CMK (cell line): ENCODE data around the gene SLC25A21.
A peak's percentile ranks its signal among the peaks of the same experiment; 100 is the strongest.
"Not testable (repeated sequence)": the region's sequence is repeated elsewhere in the genome, so short reads cannot be mapped to it uniquely, and the experiment has no call there.

Experiments
- DNase-seq: peaks from one replicate; pipeline ENCODE4 v3.0.0-alpha.2; 2010; ENCODE audit warnings: low read depth

Gene SLC25A21

DNA sequence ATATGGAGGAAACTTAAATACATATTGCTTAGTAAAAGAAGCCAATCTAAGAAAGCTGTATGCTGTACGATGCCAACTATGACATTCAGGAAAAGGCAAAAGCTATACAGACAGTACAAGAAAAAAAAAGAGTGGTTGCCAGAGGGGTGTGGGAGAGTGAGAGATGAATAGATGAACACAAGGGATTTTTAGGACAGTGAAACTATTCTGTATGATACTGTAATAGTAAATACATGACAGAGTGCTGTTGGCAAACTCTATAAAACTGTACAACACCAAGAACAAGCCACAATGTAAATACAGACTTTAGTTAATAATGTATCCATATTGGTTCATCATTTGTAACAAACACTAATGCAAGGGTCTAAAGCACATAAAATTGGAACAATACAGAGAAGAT is 14.5 kb upstream of the SLC25A21 start:
- DNase-seq = no peak

DNA sequence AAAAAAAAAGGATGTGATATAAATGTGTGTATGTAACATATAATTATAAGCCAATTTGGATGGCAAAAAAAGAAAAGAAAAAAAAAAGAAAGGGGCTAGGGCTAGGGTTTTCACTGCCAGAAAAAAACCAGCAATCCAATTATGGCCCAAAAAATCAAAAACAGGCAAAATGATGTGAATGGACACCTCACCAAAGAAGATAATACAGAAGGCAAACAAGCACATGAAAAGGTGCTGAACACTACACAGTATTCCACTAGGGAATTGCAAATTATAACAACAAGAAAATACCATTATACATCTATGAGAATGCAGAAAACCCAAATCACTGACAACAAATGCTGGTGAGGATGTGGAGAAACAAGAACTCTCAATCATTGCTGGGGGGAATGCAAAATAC is 13.3 kb upstream of the SLC25A21 start:
- DNase-seq = no peak

DNA sequence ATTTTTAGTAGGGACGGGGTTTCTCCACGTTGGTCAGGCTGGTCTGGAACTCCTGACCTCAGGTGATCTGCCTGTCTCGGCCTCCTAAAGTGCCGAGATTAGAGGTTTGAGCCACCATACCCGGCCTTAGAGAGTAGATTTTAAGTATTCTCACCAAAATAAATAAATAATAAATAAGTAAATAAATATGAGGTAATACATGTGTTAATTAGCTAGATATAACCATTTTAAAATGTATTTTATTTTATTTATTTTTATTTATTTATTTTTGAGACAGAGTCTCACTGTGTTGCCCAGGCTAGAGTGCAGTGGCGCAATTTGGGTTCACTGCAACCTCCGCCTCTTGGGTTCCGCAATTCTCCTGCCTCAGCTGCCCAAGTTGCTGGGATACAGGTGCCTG is 12.1 kb upstream of the SLC25A21 start:
- not testable (repeated sequence) for DNase-seq

GRCh38 chr14:37181441-37181840 is 9.0 kb upstream of the SLC25A21 start:
- DNase-seq = no peak

- DNase-seq = not testable (repeated sequence)
Measured at GRCh38 chr14:37180886-37181285, 8.5 kb upstream of the SLC25A21 start.

- no peak for DNase-seq
Measured at GRCh38 chr14:37179896-37180502, 7.6 kb upstream of the SLC25A21 start.

DNA sequence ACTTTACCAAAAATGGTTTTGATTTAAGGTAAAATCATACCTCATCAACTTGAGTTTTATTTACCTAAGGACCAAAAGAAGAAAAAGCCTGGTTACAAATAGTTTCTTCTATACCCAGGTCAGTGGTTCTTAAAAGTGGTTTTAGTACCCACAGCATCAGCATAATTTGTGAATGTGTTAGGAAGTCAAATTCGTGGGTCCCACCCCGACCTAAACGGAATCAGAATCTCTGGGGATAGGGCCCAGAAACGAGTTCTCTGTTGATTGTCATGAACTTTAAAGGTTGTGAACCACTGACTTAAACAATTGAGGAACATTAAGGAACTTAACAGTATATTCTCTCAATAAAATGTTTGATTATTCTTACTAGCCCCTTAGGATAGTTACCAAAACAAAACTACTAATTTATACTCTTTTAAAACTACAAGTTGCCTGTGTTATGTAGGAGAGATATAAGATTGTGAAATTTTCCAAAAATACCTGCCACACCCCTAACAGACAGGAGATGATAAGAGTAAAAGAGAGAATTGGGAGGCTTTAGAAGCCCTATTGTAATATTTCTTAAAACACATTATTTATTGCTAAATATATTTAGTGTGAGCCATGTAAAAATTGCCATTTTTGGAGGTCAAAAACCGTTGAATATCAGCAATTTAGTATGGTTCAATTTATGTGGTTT is 669 bp upstream of the SLC25A21 start:
- no peak for DNase-seq

- DNase-seq = no peak
Measured at GRCh38 chr14:37171678-37172023, 755 bp downstream of the SLC25A21 start.

GRCh38 chr14:37170993-37171392 is 1.4 kb downstream of the SLC25A21 start:
- DNase-seq = no peak

DNA sequence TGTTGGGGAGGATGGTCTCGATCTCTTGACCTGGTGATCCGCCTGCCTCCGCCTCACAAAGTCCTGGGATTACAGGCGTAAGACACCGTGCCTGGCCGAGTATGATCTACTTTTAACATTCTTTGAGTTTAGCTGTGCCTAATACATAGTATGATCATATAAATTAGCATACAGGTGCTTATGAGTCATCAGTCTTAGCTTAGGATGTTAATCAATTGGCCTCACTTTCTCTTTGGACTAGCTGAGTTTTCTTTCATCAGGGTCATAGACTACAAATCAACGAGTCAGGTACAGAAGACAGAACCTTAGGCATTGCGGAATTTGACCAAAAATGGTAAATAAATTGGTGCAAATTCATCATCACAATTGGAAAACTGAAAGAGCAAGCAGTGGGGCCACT is 2.2 kb downstream of the SLC25A21 start:
- no peak for DNase-seq

GRCh38 chr14:37168721-37169120 is 3.7 kb downstream of the SLC25A21 start:
- DNase-seq = peak; percentile 56

- DNase-seq = no peak
Measured at GRCh38 chr14:37167151-37168047, 5.0 kb downstream of the SLC25A21 start.

DNA sequence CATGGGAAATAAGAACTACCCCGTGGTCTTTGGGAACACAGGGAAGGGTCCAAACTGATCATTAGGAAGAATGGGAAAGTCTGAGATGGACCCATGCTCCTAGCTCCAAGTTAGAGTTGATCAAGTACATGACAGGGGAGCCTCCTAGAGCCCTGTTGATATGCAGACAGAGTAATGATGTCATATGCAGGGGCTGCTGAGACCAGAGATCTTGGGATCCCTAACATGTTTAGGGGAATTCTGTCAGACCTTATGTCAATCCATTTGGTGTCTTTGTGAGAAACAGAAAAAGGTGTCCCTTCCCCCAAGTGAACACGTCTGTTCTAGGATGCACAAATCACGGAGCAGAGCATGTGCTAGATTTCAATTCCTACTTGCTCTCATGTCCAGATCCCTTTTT is 6.6 kb downstream of the SLC25A21 start:
- DNase-seq = no peak

DNA sequence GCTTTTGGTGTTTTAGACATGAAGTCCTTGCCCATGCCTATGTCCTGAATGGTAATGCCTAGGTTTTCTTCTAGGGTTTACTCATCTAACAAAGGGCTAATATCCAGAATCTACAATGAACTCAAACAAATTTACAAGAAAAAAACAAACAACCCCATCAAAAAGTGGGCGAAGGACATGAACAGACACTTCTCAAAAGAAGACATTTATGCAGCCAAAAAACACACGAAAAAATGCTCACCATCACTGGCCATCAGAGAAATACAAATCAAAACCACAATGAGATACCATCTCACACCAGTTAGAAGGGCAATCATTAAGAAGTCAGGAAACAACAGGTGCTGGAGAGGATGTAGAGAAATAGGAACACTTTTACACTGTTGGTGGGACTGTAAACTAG is 10.1 kb downstream of the SLC25A21 start:
- DNase-seq = not testable (repeated sequence)

GRCh38 chr14:37157987-37158386 is 14.4 kb downstream of the SLC25A21 start:
- DNase-seq = no peak

GRCh38 chr14:37153483-37153882 is 18.9 kb downstream of the SLC25A21 start:
- no peak for DNase-seq

- DNase-seq = no peak
Measured at GRCh38 chr14:37153005-37153404, 19.4 kb downstream of the SLC25A21 start.

DNA sequence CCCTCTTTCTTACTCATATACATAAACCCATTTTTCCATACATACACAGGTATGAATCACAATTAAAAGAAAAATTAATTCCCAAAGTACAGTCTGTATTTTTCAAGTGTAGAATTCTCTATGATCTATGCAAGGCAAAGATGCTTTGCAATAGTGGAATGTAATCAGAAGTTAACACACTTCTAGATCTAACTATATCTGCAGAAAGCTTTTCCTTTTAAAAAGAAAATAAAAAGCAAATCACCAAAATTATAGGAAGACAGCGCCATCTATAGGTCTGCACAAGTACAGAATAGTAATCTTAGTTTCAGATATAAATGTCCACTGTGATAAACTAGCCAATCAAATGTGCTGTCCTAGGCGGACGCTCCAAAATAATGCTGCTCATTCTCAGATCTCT is 22.0 kb downstream of the SLC25A21 start:
- DNase-seq = no peak

DNA sequence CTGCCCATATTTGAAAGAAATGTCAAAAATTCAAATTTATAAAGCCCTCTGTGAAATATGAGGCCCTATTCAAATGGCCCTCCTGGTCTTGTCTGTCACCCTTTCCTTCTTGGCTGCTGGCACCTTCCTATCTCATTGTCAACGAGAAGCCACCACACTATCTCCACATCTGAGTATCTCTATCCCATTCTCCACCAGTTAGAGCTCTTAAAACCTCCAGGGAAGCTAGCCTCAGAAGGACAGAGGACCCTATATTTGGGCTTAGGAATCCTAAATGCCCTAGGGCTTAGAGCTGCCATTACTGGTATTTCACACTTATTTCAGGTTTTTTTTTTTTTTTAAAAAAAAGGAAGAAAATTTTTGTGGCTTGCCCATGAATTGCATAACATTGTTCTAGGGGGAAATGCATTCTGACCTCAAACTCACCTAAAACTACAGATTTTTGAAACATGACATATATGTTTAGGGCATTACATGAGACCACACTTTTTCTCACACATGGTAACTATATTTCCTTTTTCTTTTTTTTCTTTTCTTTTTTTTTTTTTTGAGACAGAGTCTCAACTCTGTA is 25.0 kb downstream of the SLC25A21 start:
- no peak for DNase-seq

DNA sequence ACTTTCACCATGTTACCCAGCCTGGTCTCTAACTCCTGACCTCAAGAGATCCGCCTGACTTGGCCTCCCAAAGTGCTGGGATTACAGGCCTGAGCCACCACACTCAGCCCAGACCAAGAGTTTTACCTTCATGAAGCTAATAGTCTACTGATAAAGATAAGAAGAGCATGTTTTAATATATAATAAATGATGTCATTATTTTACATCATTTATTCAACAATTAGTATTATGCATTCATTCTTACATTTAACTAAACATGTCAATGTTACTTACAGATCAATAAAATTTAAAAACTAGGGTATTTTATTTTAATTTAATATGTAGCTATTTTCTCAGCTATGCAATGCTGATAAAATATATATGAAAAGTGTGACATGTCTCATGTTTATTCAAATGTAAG is 26.0 kb downstream of the SLC25A21 start:
- not testable (repeated sequence) for DNase-seq

- no peak for DNase-seq
Measured at GRCh38 chr14:37145395-37145794, 27.0 kb downstream of the SLC25A21 start.

- no peak for DNase-seq
Measured at GRCh38 chr14:37144729-37145363, 27.6 kb downstream of the SLC25A21 start.
